HepG2 (cell line): ENCODE measurements around the gene APOLD1. TPM values are rescaled to one million over a fixed set of nuclear protein-coding genes. Genes with fewer than 3 reads are reported as not detected.

ENCODE experiments used
- ADNP ChIP-seq: sonication (generic); formaldehyde crosslinking; IDR thresholded peaks from 2 replicates; pipeline ENCODE4 v1.4.0; 2020; ENCODE audit warnings: missing genetic modification reagents
- ATF4 ChIP-seq, 2 experiments: fragments of 450-650 bp in 1 of 2; sonication (generic) in 1 of 2; formaldehyde crosslinking; IDR thresholded peaks; 2 replicates each; pipeline versions ENCODE4 v1.5.0 to v1.8.0; 2020 to 2022; ENCODE audit warnings: mild to moderate bottlenecking in 1 of 2, missing genetic modification reagents in 1 of 2
- CBX1 ChIP-seq: IDR thresholded peaks from one replicate; pipeline ENCODE4 v1.6.1; 2016; ENCODE audit warnings: antibody characterized with exemption, low read depth
- CEBPG ChIP-seq: IDR thresholded peaks from 2 replicates; pipeline ENCODE4 v1.6.1; 2016
- FOSL1 ChIP-seq: sonication (generic); formaldehyde crosslinking; IDR thresholded peaks from 2 replicates; pipeline ENCODE4 v1.9.0; 2021; ENCODE audit warnings: missing genetic modification reagents, borderline replicate concordance
- NFATC3 ChIP-seq: sonication (generic); formaldehyde crosslinking; IDR thresholded peaks from 2 replicates; pipeline ENCODE4 v1.5.1; 2020; ENCODE audit warnings: mild to moderate bottlenecking, missing genetic modification reagents
- NR2F2 ChIP-seq: IDR thresholded peaks from 2 replicates; pipeline ENCODE4 v1.6.1; 2012; ENCODE audit warnings: low read depth, inconsistent platforms, borderline replicate concordance
- PRMT3 ChIP-seq: sonication (generic); formaldehyde crosslinking; IDR thresholded peaks from 2 replicates; pipeline ENCODE4 v1.8.1; 2022; ENCODE audit warnings: low read depth, mild to moderate bottlenecking, moderate library complexity, missing genetic modification reagents, borderline replicate concordance
- RCOR2 ChIP-seq: IDR thresholded peaks from 2 replicates; pipeline ENCODE4 v1.6.1; 2016; ENCODE audit warnings: missing biosample characterization, missing genetic modification reagents
- SRY ChIP-seq: sonication (generic); formaldehyde crosslinking; IDR thresholded peaks from 2 replicates; pipeline ENCODE4 v1.8.0; 2022; ENCODE audit warnings: mild to moderate bottlenecking, missing genetic modification reagents
- TBP ChIP-seq: sonication (generic); formaldehyde crosslinking; IDR thresholded peaks from 2 replicates; pipeline ENCODE4 v1.5.0; 2020; ENCODE audit warnings: missing genetic modification reagents
- ZNF510 ChIP-seq: sonication (generic); formaldehyde crosslinking; IDR thresholded peaks from 2 replicates; pipeline ENCODE4 v1.4.0; 2020; ENCODE audit warnings: low read depth, mild to moderate bottlenecking, missing genetic modification reagents
- ZNF609 ChIP-seq: sonication (generic); formaldehyde crosslinking; IDR thresholded peaks from 2 replicates; pipeline ENCODE4 v1.4.0; 2020; ENCODE audit warnings: mild to moderate bottlenecking, missing genetic modification reagents, borderline replicate concordance
- ZNF619 ChIP-seq: sonication (generic); formaldehyde crosslinking; IDR thresholded peaks from 2 replicates; pipeline ENCODE4 v1.4.0; 2020; ENCODE audit warnings: mild to moderate bottlenecking, missing genetic modification reagents
- ZNF7 ChIP-seq: IDR thresholded peaks from 2 replicates; pipeline ENCODE4 v1.6.1; 2016; ENCODE audit warnings: missing biosample characterization, missing genetic modification reagents
- ZNF788 ChIP-seq: sonication (generic); formaldehyde crosslinking; IDR thresholded peaks from 2 replicates; pipeline ENCODE4 v1.5.0; 2020; ENCODE audit warnings: mild to moderate bottlenecking, missing genetic modification reagents, borderline replicate concordance
- polyA plus RNA-seq, 8 experiments: library from polyadenylated mRNA; depleted of rRNA in 3 of 8; stranded (reverse) in 7 of 8; unstranded in 1 of 8; fragments of >200 nt; fragmentation: Illumina TruSeq in 4 of 8; extraction: Trizol in 4 of 8; gene quantifications; 2 replicates each; pipeline versions ENCODE4 v1.2.1 to v1.2.3, GENCODE V29; 2011 to 2016; ENCODE audit warnings: low read depth in 4 of 8, missing spikeins in 1 of 8, mixed read lengths in 1 of 8; ENCODE audit not compliant: insufficient read depth in 1 of 8
- total RNA-seq, 5 experiments: library from RNA; depleted of rRNA; stranded (reverse); fragments of >200 nt; fragmentation: Illumina TruSeq; extraction: Trizol; gene quantifications; 2 replicates each; pipeline ENCODE4 v1.2.3, GENCODE V29; 2016; ENCODE audit warnings: low read depth in 1 of 5
- TF ChIP-seq, protein P1 (sequence below): sonication (generic); formaldehyde crosslinking; IDR thresholded peaks from 2 replicates; pipeline ENCODE4 v1.4.0; 2020; ENCODE audit warnings: mild to moderate bottlenecking, missing genetic modification reagents
- TF ChIP-seq, protein P2 (sequence below): sonication (generic); formaldehyde crosslinking; IDR thresholded peaks from 2 replicates; pipeline ENCODE4 v1.4.0; 2020; ENCODE audit warnings: missing genetic modification reagents, borderline replicate concordance
- TF ChIP-seq, protein P3 (sequence below): sonication (generic); formaldehyde crosslinking; IDR thresholded peaks from 2 replicates; pipeline ENCODE4 v1.8.1; 2023; ENCODE audit warnings: mild to moderate bottlenecking, inconsistent platforms, moderate library complexity, missing genetic modification reagents, borderline replicate concordance

APOLD1 gene
- total and polyA plus RNA-seq, 2 of the 13 experiments (the other 11 are each of a cell fraction or from before 2014, with no cell fraction given) = 0.20 to 0.84 TPM

DNA sequence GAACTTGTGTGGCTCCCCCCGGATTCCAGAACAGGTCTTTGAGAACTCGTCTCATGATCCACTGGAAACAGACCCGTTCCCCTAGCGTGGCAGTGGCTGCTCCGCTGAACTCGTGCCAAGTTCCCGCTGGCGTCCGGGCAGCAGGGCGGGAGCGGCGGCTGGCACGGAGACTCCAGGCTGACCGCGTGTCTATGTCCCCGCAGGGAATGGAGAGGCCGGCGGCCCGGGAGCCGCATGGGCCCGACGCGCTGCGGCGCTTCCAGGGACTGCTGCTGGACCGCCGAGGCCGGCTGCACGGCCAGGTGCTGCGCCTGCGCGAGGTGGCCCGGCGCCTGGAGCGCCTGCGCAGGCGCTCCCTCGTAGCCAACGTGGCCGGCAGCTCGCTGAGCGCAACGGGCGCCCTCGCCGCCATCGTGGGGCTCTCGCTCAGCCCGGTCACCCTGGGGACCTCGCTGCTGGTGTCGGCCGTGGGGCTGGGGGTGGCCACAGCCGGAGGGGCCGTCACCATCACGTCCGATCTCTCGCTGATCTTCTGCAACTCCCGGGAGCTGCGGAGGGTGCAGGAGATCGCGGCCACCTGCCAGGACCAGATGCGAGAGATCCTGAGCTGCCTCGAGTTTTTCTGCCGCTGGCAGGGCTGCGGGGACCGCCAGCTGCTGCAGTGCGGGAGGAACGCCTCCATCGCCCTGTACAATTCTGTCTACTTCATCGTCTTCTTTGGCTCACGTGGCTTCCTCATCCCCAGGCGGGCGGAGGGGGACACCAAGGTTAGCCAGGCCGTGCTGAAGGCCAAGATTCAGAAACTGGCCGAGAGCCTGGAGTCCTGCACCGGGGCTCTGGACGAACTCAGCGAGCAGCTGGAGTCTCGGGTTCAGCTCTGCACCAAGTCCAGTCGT lies 1.5 kb downstream of the APOLD1 start (continued):
- no peak for TF ChIP-seq ADNP (CRISPR knock-in tag)
- peak; percentile 35; the same call in 1 of the 2 replicates for TF ChIP-seq ZNF788 (CRISPR knock-in tag)
- no peak for TF ChIP-seq TBP (CRISPR knock-in tag)
- peak; percentile 42; the same call in 1 of the 2 replicates for TF ChIP-seq FOSL1 (CRISPR knock-in tag)
- TF ChIP-seq PRMT3 = 0 out of 2 replicates have a peak, but pooled peaks have one; percentile 62
- TF ChIP-seq, protein P1, sequence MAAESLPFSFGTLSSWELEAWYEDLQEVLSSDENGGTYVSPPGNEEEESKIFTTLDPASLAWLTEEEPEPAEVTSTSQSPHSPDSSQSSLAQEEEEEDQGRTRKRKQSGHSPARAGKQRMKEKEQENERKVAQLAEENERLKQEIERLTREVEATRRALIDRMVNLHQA (CRISPR knock-in tag) = no peak
- peak; percentile 81 for TF ChIP-seq SRY
- TF ChIP-seq RCOR2 (CRISPR knock-in tag) = no peak
- no peak for TF ChIP-seq ZNF619
- peak in 1 of 2 experiments; percentile 59; a peak in 2 of 4 replicates for TF ChIP-seq ATF4 (CRISPR knock-in tag; IDR thresholded peaks at IDR 0.05)
- TF ChIP-seq ZNF510 (CRISPR knock-in tag) = 0 out of 2 replicates have a peak, but pooled peaks have one; percentile 38
- peak; percentile 41; the same call in 1 of the 2 replicates for TF ChIP-seq ZNF609 (CRISPR knock-in tag)
- TF ChIP-seq, protein P2, sequence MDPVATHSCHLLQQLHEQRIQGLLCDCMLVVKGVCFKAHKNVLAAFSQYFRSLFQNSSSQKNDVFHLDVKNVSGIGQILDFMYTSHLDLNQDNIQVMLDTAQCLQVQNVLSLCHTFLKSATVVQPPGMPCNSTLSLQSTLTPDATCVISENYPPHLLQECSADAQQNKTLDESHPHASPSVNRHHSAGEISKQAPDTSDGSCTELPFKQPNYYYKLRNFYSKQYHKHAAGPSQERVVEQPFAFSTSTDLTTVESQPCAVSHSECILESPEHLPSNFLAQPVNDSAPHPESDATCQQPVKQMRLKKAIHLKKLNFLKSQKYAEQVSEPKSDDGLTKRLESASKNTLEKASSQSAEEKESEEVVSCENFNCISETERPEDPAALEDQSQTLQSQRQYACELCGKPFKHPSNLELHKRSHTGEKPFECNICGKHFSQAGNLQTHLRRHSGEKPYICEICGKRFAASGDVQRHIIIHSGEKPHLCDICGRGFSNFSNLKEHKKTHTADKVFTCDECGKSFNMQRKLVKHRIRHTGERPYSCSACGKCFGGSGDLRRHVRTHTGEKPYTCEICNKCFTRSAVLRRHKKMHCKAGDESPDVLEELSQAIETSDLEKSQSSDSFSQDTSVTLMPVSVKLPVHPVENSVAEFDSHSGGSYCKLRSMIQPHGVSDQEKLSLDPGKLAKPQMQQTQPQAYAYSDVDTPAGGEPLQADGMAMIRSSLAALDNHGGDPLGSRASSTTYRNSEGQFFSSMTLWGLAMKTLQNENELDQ (CRISPR knock-in tag) = no peak
- TF ChIP-seq CBX1 = no peak
- TF ChIP-seq NR2F2 = no peak
- TF ChIP-seq NFATC3 (CRISPR knock-in tag) = no peak
- TF ChIP-seq, protein P3, sequence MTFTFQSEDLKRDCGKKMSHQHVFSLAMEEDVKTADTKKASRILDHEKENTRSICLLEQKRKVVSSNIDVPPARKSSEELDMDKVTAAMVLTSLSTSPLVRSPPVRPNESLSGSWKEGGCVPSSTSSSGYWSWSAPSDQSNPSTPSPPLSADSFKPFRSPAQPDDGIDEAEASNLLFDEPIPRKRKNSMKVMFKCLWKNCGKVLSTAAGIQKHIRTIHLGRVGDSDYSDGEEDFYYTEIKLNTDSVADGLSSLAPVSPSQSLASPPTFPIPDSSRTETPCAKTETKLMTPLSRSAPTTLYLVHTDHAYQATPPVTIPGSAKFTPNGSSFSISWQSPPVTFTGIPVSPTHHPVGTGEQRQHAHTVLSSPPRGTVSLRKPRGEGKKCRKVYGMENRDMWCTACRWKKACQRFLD = 0 out of 2 replicates have a peak, but pooled peaks have one; percentile 41
- TF ChIP-seq CEBPG (CRISPR knock-in tag) = 0 out of 2 replicates have a peak, but pooled peaks have one; percentile 5
- TF ChIP-seq ZNF7 (CRISPR knock-in tag) = peak; percentile 33; the same call in 1 of the 2 replicates
